Neuron (in vitro differentiated cells): ENCODE data around the gene TEKT5.

ENCODE experiments used
- H2AFZ ChIP-seq: one replicate; pipeline ENCODE4 v1.6.1; 2013; ENCODE audit warnings: low read depth, mild to moderate bottlenecking, inconsistent platforms, low read length, moderate library complexity
- H3K27me3 ChIP-seq: one replicate; pipeline ENCODE4 v1.6.1; 2013; ENCODE audit warnings: low read length; ENCODE audit not compliant: insufficient read depth
- H3K36me3 ChIP-seq: one replicate; pipeline ENCODE4 v1.6.1; 2013; ENCODE audit warnings: low read length; ENCODE audit not compliant: insufficient read depth
- H3K4me1 ChIP-seq: one replicate; pipeline ENCODE4 v1.6.1; 2013; ENCODE audit warnings: low read length; ENCODE audit not compliant: insufficient read depth
- H3K4me3 ChIP-seq: 2 replicates; pipeline ENCODE4 v1.5.1; 2013; ENCODE audit warnings: mild to moderate bottlenecking, low read length, moderate library complexity
- H3K9me3 ChIP-seq: one replicate; pipeline ENCODE4 v1.6.1; 2013; ENCODE audit warnings: low read length

Gene TEKT5

GRCh38 chr16:10601444-10602408, 93.0 kb downstream of the TEKT5 start:
- H3K36me3 ChIP-seq: no peaks in the 10 kb centered on the region
- peaks cover 14% of the 10 kb centered on the region for H3K27me3 ChIP-seq
- H2AFZ ChIP-seq: no peak overlapping the region
- no peaks in the 10 kb centered on the region for H3K4me1 ChIP-seq
- H3K4me3 ChIP-seq: no peak overlapping the region
- H3K9me3 ChIP-seq: peaks cover 2% of the 10 kb centered on the region

GRCh38 chr16:10600782-10601443, 93.8 kb downstream of the TEKT5 start:
- no peak overlapping the region for H3K4me3 ChIP-seq
- H2AFZ ChIP-seq: no peak overlapping the region
- H3K27me3 ChIP-seq: peaks cover 14% of the 10 kb centered on the region
- peaks cover 2% of the 10 kb centered on the region for H3K9me3 ChIP-seq
- H3K36me3 ChIP-seq: no peaks in the 10 kb centered on the region
- no peaks in the 10 kb centered on the region for H3K4me1 ChIP-seq

DNA sequence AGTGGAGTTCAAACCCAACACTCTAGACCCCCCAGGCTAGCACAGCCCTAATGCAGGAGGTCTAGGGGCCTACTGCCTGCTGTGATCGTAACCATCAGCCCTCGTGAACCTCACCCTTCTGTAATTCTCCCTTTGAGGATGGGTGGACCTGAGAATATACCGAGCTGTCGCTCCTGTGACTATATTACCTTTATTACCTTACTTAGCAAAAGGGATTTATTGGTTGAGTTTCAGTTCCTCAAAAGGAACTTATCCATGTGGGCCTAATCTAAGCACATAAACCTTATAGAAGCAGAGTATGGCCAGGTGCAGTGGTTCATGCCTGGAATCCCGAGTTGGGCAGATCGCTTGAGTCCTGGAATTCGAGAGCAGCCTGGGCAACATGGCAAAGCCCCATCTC, 95.1 kb downstream of the TEKT5 start:
- no peak overlapping the region for H3K4me3 ChIP-seq
- peaks cover 14% of the 10 kb centered on the region for H3K27me3 ChIP-seq
- H3K9me3 ChIP-seq: peaks cover 2% of the 10 kb centered on the region
- no peak overlapping the region for H2AFZ ChIP-seq
- H3K4me1 ChIP-seq: no peaks in the 10 kb centered on the region
- H3K36me3 ChIP-seq: no peaks in the 10 kb centered on the region

- no peak overlapping the region for H3K4me3 ChIP-seq
These were observed 96.6 kb downstream of the TEKT5 start for GRCh38 chr16:10598157-10598556.

DNA sequence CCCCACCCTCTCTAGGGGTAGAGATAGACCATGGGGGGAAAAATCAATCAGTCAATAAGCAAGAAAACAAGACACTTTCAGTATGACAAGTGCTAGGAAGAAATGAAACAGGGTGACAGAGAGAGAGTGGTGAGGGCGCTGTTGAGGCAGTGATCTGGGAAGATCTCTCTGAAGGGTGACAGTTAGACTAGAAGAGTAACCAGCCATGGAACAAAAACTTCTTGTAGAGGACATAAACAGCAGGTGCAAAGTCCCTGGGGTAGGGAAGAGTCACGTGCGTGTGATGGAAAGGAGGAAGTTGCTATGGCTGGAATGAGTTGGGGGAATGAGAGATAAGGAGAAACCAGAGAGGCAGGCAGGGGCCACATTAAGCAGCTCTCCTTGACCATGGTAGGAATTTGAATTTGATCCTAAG, 97.5 kb downstream of the TEKT5 start:
- Histone ChIP-seq H3K9me3 (no peaks in the 10 kb centered on the region), H3K27me3 (peaks cover 9% of the 10 kb centered on the region)

More at GRCh38 chr16:10598157-10598556, 96.6 kb downstream of the TEKT5 start:
- Histone ChIP-seq H3K27me3 (peaks cover 10% of the 10 kb centered on the region), H3K9me3 (peaks cover 2% of the 10 kb centered on the region), H3K4me1 (no peaks in the 10 kb centered on the region), H3K36me3 (no peaks in the 10 kb centered on the region), H2AFZ (no peak overlapping the region)

GRCh38 chr16:10594312-10594950, 100.3 kb downstream of the TEKT5 start:
- Histone ChIP-seq H2AFZ (no peak overlapping the region), H3K36me3 (no peaks in the 10 kb centered on the region), H3K9me3 (no peaks in the 10 kb centered on the region), H3K4me1 (no peaks in the 10 kb centered on the region), H3K27me3 (peaks cover 7% of the 10 kb centered on the region), H3K4me3 (no peak overlapping the region)

More for the DNA sequence above, 97.5 kb downstream of the TEKT5 start:
- no peak overlapping the region for H2AFZ ChIP-seq
- no peak overlapping the region for H3K4me3 ChIP-seq
- no peaks in the 10 kb centered on the region for H3K4me1 ChIP-seq
- H3K36me3 ChIP-seq: no peaks in the 10 kb centered on the region

GRCh38 chr16:10592611-10593010, 102.1 kb downstream of the TEKT5 start:
- Histone ChIP-seq H3K9me3 (no peaks in the 10 kb centered on the region), H3K4me3 (no peak overlapping the region), H3K27me3 (peaks cover 7% of the 10 kb centered on the region), H3K4me1 (no peaks in the 10 kb centered on the region), H2AFZ (no peak overlapping the region), H3K36me3 (no peaks in the 10 kb centered on the region)

GRCh38 chr16:10590342-10590741, 104.4 kb downstream of the TEKT5 start:
- Histone ChIP-seq H3K4me1 (no peaks in the 10 kb centered on the region), H3K4me3 (no peak overlapping the region), H3K36me3 (no peaks in the 10 kb centered on the region), H3K27me3 (peaks cover 7% of the 10 kb centered on the region), H2AFZ (no peak overlapping the region), H3K9me3 (no peaks in the 10 kb centered on the region)

DNA sequence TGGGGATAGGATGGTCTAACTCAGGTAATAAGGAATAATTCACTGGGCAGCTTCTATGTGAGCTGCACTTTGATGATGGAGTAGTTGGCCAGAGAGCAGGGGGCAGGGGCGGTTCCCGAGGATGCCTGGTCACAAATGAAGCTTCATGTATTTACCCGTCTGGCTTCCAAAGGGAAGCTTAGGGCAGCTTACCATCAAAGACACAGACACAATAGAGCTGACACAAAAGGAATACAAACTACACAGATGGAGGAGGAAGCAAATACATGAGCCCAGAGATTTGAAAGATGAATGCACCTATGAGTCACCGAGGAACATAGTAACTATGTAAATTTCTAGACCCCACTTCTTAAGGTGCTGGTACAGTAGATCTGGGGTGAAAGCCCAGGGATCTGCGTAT, 105.6 kb downstream of the TEKT5 start:
- Histone ChIP-seq H2AFZ (no peak overlapping the region), H3K27me3 (peaks cover 7% of the 10 kb centered on the region), H3K4me3 (no peak overlapping the region), H3K36me3 (no peaks in the 10 kb centered on the region), H3K9me3 (no peaks in the 10 kb centered on the region), H3K4me1 (no peaks in the 10 kb centered on the region)

DNA sequence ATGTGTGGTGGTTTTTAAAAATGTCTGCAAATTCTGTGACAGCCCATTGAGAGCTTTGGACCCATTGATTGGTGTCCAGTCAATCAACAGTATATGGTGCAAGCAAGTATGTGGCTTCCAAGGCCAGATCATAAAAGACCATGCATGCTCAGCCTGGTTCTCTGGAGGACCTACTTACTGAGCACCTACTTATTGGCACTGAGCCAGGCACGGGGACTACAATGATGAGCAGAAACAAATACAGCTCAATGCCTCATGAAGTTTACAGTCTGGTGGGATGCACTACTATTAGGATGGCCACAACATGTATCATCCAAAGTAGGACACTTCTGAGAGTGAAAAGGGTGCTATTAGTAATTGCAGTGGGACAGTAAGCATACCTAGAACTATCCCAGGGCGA, 107.1 kb downstream of the TEKT5 start:
- H3K9me3 ChIP-seq: no peaks in the 10 kb centered on the region
- H2AFZ ChIP-seq: no peak overlapping the region
- H3K27me3 ChIP-seq: peaks cover 5% of the 10 kb centered on the region
- H3K4me1 ChIP-seq: no peaks in the 10 kb centered on the region
- no peaks in the 10 kb centered on the region for H3K36me3 ChIP-seq
- no peak overlapping the region for H3K4me3 ChIP-seq

- Histone ChIP-seq H3K36me3 (no peaks in the 10 kb centered on the region), H3K27me3 (no peaks in the 10 kb centered on the region), H3K9me3 (no peaks in the 10 kb centered on the region), H3K4me3 (no peak overlapping the region), H3K4me1 (peaks cover 4% of the 10 kb centered on the region), H2AFZ (no peak overlapping the region)
These were observed 109.7 kb downstream of the TEKT5 start for GRCh38 chr16:10584981-10585438.

- no peaks in the 10 kb centered on the region for H3K36me3 ChIP-seq
- H3K4me1 ChIP-seq: peaks cover 8% of the 10 kb centered on the region
- H3K9me3 ChIP-seq: no peaks in the 10 kb centered on the region
- no peaks in the 10 kb centered on the region for H3K27me3 ChIP-seq
- H3K4me3 ChIP-seq: no peak overlapping the region
- H2AFZ ChIP-seq: no peak overlapping the region
These were observed 111.5 kb downstream of the TEKT5 start for GRCh38 chr16:10583269-10583668.

DNA sequence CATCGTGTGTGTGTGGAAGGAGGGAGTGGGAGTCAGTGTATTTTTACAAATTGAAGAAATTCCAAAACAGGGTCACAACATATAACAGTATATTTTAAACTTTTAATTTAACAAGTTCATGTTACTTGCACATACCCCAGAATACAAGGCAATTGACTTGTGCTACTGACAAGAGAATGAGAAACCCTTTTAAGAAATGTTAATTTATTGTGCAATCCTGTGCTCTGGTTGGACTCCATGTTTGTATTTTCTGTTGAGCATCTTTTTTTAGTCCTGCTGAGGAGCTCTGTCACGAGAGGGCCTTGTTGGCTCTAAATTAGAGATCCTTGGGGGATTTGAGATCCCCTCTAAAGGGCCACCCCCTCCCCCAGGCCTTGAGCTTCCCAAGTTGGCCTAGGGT, 113.2 kb downstream of the TEKT5 start:
- no peak overlapping the region for H2AFZ ChIP-seq
- H3K27me3 ChIP-seq: no peaks in the 10 kb centered on the region
- H3K9me3 ChIP-seq: no peaks in the 10 kb centered on the region
- H3K4me1 ChIP-seq: peaks cover 16% of the 10 kb centered on the region
- no peak overlapping the region for H3K4me3 ChIP-seq
- no peaks in the 10 kb centered on the region for H3K36me3 ChIP-seq
